GM21825 (cell line): Measurements from ENCODE around the gene GABRG2.
"Not testable (repeated sequence)": the region's sequence is repeated elsewhere in the genome, so short reads cannot be mapped to it uniquely, and the experiment has no call there.

Experiments used
- ATAC-seq: cut with Tn5 transposase; IDR thresholded peaks from one replicate; pipeline ENCODE4 v1.9.1; 2021; ENCODE audit warnings: mild to moderate bottlenecking, moderate library complexity; ENCODE audit not compliant: unreplicated experiment

The GABRG2 gene

DNA sequence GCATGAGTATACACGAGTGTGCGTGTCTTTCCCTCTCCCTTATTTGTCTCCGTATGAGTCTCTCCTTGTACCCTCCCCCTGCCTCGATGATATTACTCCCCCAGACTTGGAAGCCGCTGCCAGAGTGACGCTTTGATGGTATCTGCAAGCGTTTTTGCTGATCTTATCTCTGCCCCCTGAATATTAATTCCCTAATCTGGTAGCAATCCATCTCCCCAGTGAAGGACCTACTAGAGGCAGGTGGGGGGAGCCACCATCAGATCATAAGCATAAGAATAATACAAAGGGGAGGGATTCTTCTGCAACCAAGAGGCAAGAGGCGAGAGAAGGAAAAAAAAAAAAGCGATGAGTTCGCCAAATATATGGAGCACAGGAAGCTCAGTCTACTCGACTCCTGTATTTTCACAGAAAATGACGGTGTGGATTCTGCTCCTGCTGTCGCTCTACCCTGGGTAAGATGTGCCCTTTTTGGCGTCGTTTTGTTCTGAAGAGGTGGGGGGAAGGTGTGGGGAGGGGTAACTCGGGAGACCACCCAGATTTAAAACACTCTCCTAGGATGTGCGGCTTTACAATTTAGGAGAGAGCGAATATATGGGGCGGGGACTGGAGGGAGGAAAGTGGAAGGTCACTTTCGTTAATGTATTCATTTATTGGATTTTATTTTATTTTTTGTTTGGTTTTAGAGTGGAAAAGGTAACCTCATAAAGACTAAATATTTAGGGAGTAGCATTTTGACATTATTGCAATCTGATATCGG is at the start of gene GABRG2:
GABRG2 (plus strand) TSS at position 119 of the 757 bp plus-strand sequence; CDS start at position 346, 227 bp downstream.
- no peak for ATAC-seq

DNA sequence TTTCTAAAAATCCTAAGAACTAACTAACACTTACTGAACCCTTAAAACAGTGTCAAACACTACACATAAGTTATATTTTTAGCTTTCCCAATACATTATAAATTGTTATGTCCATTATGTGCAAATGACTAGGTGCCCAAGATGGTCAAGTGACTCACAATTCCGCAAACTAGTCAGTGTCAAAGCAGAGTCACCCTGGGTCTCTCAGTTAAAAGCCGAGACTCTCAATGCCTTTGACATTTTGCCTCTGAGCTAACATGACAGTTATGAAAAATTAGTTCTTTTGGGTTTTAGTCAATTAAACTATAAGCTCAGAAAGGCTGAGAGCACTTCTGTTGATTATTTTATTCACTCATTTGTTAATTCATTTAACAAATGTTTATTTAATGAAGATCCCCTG is 42.3 kb upstream of the GABRG2 start:
- no peak for ATAC-seq

DNA sequence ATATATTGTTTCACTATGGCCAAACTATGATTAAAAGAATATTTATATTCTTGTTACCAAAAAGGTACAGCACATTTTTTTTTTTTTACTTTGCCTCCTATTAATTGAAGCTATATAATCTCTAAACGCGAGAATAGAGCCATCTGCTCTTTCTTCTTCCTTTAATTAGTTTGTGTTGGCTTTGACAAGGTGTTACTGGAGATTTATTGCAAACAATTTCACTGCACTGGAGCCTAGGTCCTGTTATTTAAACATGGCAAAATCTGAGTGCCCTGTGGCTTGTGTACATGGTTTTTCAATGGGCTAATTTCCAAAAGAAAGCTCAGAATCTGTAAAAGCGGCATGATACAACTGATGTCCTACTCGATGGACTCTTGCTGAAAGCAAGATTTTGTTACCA is 40.8 kb upstream of the GABRG2 start:
- no peak for ATAC-seq

DNA sequence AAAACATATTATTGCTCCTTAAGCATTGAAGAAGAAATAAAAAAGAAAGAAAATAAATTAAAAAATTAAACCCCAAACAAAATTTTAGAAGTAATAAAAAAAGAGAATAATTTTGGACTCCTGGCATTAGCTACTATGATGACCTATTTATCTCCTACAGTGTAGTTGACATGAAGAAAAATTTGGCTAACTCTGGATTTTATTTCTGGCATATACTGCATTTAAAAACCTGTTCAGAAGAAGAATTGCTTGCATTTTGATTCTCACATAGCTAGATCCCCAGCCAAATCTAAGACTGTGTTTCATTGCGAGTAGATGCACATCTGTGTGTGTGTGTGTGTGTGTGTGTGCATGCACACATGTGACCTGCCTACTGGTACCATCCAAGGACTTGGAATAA is 30.1 kb upstream of the GABRG2 start:
- ATAC-seq, result no peak

DNA sequence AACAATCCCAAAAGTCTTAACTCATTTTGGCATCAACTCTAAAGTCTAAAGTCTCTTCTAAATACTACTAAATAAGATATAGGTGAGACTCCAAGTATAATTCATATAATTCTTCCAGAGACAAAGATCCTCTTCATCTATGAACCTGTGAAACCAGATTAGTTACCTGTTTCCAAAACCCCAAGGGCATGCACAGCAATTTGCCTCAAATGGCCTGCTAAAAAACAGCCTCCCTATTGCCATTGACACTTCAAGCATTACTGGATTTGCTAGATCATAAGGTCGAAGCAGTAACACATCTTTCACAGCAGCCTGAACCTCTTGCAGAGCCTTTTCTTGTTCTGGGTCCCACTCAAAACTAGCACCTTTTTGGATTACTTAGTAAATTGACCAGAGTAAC is 20.3 kb upstream of the GABRG2 start:
- ATAC-seq, result no peak

DNA sequence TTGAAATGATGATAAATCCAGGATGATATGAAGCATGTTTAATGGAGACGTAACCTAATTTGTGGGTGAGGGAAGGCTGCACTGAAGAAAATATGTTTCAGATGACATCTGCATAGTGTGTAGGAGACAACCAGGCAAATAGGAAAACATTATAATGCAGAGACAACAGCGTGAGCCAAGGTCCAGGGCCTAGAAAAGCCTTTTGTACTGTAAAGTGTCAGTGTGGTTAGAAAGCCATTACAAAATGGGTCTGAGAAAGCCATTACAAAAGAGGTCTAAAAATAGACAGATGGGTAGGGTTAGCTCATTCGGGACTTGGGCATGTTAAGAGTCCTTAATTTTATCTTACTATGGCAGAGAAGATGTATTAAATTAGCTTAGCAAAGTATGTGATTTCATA is 14.9 kb upstream of the GABRG2 start:
- no peak for ATAC-seq

DNA sequence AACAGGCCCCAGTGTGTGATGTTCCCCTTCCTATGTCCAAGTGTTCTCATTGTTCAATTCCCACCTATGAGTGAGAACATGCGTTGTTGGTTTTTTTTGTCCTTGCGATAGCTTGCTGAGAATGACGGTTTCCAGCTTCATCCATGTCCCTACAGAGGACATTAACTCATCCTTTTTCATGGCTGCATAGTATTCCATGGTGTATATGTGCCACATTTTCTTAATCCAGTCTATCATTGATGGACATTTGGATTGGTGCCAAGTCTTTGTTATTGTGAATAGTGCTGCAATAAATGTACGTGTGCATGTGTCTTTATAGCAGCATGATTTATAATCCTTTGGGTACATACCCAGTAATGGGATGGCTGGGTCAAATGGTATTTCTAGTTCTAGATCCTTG is 12.5 kb upstream of the GABRG2 start:
- not testable (repeated sequence) for ATAC-seq

DNA sequence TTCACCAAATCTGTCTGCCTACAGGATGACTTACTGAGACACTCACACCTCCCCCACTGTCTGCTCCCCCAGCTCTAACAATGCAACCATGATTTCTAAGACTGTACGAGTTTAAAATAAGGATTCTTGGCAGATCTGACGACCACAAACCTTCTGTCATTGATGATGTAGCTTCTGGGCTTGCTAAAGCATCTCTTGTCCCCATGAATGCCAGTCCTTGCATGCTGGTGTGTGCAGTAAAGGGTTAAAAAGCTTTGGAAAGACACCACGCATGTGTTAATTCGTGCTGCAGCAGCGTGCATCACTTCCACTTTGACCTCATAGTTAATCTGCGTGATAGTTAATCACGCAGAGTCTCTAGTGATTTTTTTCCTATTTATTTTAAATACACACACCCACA is 411 bp upstream of the GABRG2 start:
- no peak for ATAC-seq

DNA sequence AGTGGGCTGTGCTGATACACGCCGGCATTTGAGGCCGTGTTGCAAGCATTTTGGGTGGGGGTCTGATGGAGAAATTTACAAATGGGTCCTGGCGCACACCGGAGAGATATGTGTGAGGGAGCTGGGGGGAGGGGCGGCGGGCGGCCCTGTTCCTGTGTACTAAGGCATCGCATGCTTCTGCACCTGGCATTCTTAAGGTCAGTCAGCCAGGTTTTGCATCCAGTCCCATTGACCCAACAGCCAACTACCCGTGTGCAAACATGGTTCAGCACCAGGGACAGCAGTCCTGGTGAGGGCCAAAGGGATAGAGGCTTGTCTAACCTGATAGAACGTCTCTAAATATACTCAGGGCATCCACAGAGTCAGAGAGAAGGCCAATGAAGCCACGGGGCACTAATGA is 839 bp downstream of the GABRG2 start:
- ATAC-seq, result no peak

DNA sequence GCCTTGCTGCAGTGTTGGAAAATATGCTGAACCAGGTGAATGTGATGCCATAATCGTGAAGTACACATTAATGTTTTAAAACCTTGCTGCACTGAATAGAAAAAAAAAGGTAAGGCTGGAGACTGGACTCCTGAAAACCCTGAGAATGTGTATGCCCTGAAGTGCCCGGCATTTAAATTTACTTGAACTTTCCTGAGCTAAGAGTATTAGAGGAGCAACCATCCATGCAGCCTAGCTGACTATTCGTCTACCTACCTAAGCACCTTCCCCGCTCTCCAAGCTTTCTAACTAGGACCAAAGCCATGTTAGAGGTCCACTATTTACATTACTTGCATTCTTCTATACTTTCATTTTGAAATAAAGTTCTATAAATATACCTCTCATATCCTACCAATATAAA is 1.4 kb downstream of the GABRG2 start:
- no peak for ATAC-seq

DNA sequence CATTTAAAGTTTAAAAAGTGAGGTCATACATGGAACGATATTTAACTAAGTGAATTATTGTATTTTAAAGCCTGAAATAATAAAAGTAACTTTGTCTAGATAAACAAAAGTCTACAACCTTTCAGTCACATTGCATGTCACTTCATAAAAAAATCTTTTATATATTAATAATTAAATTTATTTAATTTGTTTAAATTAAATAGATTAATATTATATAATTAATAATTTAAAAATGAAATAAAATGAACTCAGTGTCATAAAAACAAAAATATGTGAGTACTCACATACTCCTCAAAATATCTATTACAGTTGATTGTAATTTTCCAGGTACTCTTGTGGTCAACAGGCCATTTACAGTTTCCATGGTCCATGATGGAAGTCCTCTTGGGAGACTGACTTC is 11.2 kb downstream of the GABRG2 start:
- no peak for ATAC-seq

DNA sequence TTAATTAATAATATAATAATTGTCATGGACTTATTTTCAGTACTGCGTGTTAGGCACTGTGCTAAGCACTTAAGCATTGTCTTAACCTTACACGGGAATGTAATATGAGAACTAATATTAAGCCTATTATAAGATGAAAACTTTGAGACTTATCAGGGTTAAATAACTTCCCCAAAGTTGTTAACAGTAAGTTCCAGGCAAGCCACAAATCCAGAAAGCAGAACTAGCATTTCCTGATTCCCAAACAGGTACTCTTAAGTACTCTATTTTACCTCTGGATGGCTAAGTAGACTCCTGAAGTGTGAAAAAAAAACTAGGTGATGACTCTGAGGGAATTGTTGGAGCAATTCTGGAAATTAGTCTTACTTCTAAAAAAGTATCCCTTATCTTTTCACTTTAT is 23.8 kb downstream of the GABRG2 start:
- ATAC-seq, result no peak

DNA sequence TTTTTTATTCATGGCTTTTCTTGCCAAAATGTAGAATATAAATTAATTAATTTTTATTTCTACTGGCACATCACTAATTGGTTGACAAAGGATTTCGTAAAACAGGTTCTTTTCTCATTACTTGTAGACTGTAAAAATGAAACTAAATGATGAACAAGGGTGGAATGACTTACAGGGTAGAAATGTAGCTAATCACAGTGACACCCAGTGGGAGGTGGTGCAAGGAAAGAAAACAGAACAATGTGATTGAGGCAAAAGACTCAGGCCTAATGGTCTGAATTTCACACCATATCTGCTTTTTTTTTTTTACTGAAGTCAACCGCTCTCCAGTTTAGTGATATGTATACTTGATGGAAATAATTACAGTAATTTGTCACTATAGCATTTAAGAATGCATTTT is 28.9 kb downstream of the GABRG2 start:
- ATAC-seq, result no peak

DNA sequence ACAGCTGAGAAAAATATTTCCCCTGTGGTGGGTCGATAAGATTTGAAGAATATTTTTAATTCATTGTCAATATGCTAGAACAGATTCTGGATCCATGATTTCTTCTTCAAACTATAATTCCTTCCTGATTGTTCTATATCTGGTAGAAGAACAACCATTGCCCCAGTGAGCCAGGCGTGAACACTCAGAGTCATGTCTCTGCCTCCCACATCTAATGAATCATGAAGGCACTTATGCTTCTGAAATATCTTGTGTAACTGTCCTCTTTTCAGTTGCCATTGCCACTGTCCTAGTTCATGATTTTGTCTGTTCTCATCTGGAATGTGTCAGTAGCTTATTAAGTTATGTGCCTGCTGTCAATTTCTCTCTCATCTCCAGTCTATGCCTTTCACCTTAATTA is 40.0 kb downstream of the GABRG2 start:
- no peak for ATAC-seq

DNA sequence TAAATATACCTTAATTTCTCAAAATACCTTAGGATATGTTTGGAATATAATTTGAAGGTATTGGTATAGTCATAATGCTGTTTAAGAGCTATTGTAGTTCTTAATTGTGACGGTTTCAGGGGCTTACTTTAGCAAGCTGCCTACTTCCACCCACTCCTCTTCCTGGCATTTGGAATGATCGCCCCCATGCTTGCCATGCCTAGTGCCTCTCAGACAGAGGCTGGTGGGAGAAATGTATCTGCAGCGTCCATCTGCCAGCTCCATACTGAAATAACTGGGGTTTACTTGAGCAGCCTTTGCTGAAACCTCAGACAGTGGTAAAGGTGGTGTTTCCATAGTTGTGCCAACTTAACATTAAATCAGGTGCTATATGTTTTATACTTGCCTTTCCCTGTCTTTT is 52.2 kb downstream of the GABRG2 start:
- no peak for ATAC-seq

DNA sequence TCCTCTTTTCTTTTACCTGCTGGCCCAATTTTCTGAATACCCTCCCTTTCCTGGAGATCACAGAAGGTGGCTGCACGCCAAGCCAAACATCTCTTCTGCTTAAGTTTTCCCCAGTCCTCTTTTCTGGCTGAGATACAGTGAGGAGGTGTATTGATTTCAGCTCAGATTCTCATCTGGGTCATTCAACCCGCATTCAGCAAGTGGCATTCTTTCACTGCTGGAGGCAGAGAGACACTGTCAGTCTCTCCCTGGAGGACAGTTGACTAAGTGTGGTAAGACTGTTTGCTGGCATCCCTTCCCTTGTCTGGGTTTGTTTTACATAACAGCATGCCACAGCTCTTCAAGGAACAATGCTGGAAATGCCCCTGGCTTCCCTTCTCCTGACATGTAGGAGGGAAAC is 60.5 kb downstream of the GABRG2 start:
- ATAC-seq, result no peak

DNA sequence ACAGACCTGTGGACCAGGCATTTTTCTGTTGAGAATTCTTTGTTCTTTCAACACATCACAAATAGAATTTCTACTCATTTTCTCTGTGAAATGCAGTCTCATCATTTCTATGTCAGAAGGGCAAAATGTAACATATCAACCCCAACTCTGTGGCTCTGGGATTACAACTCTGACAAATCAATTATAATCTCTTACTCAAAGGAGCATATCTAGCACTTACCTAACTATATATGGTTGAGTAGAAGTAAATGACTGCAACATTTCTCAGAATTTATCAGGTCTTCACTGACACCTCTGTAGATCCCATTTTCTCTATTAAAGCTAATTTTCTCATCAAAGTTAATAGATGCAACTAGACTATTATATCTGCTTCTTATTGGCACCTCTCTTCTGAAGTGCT is 64.8 kb downstream of the GABRG2 start:
- ATAC-seq, result no peak

DNA sequence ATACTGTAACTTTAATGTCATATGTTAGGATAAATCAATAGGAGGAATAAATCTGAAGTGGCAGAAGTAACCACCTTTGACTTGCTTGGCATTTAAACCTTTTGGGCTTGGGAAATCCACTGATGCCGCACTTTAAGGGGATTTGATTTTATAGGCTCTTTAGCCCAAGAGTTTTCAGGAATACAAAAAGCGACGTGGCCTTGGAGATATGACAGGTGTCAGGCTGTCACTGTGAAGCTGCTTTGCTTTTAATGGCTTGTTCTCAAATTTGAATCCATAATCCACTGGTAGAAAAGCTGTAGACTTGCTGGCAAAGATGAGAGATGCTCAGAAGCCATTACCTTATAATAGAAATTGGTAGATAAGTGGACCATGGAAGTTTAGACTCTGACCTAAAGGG is 71.6 kb downstream of the GABRG2 start:
- ATAC-seq, result no peak

DNA sequence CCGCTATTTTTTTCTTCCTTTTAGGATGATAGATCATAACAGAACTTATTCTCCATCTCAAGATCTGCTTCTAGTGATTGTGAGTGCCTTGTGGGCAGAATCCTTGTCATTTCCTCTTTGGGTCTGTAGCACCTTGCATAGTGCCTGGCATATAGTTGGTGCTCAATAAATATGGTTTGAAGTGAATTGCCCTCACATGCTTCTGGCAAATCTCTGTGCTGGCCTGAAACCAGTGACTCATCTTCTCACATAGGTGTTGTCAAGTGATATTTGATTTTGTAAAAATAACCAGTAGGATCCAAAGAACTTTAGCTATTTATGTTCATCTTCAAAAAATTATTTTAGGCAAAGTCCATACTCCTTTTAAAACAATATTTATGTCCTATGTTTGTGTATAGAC is 86.7 kb downstream of the GABRG2 start:
- no peak for ATAC-seq

DNA sequence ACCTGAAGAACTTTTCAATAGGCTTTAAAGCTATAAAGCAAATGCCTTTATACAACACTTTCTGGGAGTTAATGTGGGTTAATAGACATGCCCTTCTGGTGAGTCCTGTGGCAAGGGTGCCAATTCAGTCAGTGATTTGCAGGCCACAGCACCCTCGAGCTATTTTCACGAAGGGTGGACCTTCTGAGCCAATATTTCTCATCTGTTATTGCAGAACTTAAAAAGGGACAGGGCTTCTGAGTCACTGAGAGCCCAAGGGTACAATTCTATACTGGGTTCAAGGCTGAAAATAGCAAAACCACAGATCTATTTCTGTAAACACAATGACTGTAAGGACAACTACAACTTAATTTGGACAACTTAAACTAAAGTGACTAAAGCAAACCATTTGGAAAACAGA is 92.8 kb downstream of the GABRG2 start:
- no peak for ATAC-seq

DNA sequence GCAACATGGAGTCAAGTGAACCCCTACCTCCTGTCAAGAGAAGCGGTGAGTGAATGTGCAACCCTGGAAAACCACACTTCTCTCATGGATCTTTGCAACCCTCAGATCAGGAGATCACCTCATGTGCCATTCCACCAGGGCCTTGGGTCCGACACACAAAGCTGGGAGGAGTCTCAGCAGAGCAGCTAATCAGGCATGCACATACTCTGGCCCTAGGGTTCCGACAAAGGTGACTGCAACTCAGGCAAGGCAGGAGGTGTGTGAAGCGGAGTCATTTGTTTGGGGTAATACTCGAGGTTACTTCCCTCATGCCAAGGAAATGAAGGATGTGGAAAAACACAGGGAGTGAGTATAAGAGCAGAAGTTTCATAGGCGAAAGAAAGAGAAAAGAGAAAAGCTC is 96.1 kb downstream of the GABRG2 start:
- ATAC-seq, result no peak

DNA sequence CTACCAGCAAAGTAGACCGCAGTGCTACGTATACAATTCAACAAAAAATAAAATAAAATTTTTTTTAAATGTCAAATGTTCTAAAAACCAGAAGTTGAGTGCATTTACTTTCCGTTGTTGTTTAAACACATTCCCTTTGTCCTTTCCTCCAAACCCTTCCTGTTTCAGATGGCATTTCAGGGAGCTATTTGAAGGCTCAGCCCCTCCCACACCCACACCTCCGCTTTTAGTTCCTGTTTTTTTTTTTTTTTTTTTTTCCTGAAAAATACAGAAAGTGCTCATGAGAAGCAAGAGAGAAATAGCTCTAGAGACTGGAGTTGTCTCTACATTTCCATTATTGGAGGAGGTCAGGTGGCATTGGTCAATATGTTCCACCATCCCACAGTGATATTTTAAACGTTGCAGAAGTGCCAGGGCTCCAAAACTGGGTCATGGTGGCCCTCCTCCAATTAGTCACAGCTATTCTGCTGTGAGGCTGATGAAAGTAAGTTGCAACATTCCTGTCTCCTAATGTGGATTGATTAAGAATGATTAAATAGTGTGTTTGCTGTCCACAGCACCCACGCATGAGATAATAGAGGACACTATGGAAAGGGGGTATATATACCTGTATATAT is 106.9 kb downstream of the GABRG2 start:
- ATAC-seq, result no peak

DNA sequence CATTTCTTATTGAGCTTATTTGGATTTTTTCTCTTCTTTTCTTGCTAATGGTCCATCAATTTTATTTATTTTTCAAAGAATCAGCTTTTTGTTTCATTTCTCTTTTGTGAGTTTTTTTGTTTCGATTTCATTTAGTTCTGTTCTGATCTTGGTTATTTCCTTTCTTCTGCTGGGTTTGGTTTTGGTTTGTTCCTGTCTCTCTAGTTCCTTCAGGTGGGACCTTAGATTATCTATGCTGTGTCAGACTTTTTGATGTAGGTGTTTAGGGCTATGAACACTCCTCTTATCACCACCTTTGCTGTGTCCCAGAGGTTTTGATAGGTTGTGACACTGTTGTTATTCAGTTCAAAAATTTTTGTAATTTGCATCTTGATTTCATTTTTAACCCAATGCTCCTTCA is 119.8 kb downstream of the GABRG2 start:
- ATAC-seq, result no peak
